NCI-H1105 treated with DMSO at 0.1 percent for 48 hours (cell line): ENCODE results near the gene CLEC4C.
"Not testable (repeated sequence)": the region's sequence is repeated elsewhere in the genome, so short reads cannot be mapped to it uniquely, and the experiment has no call there.

ENCODE experiments used
- DNase-seq: peaks from one replicate; lab custom pipeline; 2025; lab: John Stamatoyannopoulos, UW

Gene CLEC4C

GRCh38 chr12:7747246-7747645, at the start of gene CLEC4C:
Gene CLEC4C (minus strand): TSS chr12:7747375. CDS start chr12:7747348, 27 bp downstream.
- DNase-seq: no peak

DNA sequence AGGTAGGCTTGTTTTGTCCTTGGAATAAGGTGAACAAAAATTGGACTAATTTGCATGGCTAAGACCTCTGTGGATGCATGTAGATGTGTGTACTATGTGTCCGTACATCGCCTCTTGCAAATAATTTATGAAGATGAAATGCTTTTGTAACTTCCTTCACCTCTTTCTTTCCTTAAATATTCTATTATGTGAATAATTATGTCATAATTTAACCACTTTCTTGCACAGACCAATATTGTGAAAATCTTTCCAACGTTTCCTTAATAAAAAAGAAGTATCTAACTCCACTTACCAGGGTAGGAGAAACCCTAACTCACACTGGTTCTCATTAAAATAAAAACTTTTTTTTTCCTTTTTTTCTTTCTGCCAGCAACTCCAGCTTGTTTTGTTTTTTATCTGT, 46.0 kb upstream of the CLEC4C start:
- DNase-seq: no peak

DNA sequence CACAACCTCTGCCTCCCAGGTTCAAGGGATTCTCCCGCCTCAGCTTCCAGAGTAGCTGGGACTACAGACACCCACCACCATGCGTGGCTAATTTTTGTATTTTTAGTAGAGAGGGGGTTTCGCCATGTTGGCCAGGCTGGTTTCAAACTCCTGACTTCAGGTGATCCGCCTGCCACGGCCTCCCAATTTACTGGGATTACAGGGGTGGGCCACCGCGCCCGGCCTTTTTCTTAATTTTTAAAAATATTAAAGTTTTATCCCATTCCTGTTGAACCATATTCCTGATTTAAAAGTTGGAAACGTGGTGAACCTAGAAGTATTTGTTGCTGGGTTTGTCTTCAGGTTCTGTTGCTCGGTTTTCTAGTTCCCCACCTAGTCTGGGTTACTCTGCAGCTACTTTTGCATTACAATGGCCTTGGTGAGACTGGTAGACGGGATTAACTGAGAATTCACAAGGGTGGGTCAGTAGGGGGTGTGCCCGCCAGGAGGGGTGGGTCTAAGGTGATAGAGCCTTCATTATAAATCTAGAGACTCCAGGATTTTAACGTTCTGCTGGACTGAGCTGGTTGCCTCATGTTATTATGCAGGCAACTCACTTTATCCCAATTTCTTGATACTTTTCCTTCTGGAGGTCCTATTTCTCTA, 41.8 kb upstream of the CLEC4C start, which contains the start of gene NANOG:
TSS of gene NANOG (plus strand) at position 519 of the 645 bp plus-strand sequence. CDS start 213 bp downstream, outside the sequence.
- not testable (repeated sequence) for DNase-seq

DNA sequence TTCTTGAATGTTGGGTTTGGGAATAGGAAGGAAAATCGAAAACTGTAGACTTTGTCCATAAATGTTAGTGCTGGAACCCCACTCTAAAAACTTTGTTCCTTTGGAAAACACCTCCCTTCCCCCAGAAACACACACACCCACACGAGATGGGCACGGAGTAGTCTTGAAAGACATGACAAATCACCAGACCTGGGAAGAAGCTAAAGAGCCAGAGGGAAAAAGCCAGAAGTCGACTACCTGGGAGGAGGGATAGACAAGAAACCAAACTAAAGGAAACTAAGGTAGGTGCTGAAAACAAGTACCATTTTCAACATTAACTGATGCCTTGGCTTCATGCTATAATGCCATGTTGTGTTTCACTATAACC, 41.1 kb upstream of the CLEC4C start:
- DNase-seq: no peak

- DNase-seq: no peak
These were observed 40.6 kb upstream of the CLEC4C start for GRCh38 chr12:7787574-7788293.

DNA sequence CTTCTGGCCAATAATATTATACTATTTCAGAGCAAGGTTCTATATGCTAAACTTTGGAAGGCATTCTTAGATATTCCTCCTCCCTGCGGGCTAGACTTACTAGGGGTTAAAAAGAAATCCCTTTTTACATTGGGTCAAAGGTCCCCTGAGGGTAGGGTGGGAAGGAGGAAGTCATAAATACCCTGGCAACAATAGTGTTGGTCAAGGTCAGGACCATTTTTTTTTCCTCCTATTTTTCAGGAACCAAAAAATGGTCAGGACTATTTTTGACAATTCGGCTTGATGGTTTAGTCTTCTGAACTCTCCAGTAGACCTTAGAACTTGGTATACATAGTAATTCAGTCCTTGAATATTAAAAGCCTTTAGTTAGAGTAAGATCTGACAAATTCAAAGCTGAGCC, 37.5 kb upstream of the CLEC4C start:
- DNase-seq: no peak

- not testable (repeated sequence) for DNase-seq
These were observed 36.3 kb upstream of the CLEC4C start for GRCh38 chr12:7783433-7783832.

- no peak for DNase-seq
These were observed 34.9 kb upstream of the CLEC4C start for GRCh38 chr12:7782055-7782454.

GRCh38 chr12:7781274-7781673, 34.1 kb upstream of the CLEC4C start:
- no peak for DNase-seq

DNA sequence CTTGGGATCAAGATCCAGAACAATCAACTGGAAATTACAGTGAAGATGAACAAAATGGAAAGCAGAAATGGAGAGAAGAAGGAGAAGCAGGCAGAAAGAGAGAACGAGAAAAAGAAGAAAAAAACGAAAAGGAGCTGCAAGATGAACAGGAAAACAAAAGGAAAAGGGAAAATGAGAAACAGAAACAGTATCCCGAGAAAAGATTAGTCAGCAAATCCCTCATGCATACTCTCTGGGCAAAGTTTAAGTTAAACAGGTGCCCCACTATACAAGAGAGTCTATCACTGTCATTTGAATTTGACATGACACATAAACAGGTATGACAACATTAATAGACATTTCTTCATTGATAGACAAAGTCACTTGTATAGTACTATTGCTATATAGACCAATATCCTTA, 22.8 kb upstream of the CLEC4C start:
- DNase-seq: no peak

DNA sequence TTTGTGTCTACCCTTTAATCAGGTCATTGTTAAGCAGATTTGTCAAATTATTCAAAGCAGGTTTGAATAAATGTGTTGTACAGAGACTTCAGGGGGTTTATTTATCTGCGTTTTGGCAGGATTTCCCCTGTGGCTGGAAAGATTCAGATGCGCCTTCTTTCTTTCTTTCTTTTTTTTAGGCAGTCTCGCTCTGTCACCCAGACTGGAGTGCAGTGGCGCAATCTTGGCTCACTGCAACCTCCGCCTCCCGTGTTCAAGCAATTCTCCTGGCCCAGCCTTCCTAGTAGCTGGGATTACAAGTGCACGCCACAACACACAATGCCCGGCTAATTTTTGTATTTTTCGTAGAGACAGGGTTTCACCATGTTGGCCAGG, 11.6 kb upstream of the CLEC4C start:
- DNase-seq: no peak

DNA sequence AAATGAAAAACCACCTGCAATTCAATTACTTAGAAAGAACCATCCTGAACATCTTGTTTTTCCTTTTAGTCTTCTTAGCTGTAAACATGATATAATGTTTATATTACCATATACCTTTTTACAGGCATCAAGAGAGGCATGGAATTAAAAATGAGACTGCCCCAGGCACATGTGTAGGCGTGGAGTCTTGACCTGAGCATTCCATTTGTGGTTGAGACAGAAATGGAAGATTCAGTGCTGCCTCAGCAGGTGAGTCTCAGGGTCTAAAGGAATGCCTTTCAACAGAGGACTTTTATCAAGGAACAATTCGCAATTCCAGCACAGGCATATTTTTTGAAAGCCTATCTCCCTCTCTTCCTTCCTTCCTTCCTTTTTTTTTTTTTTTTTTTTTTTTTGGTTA, 9.8 kb upstream of the CLEC4C start:
- no peak for DNase-seq

DNA sequence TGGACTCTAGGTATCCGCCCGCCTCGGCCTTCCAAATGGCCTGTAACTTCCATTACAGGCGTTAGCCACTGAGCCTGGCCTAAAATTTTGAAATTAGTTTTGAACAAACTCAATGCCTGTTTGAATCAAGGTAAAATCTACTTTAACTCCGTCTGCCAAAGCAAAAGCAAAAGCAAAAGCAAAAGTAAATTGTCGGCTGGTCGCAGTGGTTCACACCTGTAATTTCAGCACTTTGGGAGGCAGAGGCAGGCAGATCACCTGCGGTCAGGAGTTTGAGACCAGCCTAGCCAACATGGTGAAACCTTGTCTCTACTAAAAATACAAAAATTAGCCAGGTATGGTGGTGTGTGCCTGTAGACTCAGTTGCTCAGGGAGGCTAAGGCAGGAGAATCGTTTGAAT, 8.5 kb upstream of the CLEC4C start:
- not testable (repeated sequence) for DNase-seq

- DNase-seq: not testable (repeated sequence)
These were observed 5.1 kb upstream of the CLEC4C start for GRCh38 chr12:7751941-7752922.

- DNase-seq: no peak
These were observed 4.2 kb upstream of the CLEC4C start for GRCh38 chr12:7751394-7751793.

DNA sequence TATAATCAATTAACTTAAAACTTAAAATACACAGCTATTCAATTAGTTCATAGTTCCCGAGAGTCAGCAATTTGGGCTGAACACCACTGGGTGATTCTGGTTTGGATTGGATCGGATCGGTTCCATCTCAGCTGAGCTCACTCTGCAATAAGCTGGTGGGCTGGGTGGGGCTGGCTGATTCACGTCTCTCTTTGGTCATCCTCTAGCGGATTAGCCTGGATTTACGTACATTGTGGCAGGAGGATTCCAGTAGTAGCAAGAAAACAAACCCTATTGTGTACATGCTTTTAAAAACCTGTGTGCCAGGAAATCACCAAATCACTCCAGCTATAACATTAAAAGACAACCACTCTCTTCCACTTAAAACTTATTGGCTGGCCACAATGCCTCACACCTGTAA, 3.2 kb upstream of the CLEC4C start:
- DNase-seq: no peak

- DNase-seq: no peak
These were observed 2.3 kb upstream of the CLEC4C start for GRCh38 chr12:7749442-7749841.

DNA sequence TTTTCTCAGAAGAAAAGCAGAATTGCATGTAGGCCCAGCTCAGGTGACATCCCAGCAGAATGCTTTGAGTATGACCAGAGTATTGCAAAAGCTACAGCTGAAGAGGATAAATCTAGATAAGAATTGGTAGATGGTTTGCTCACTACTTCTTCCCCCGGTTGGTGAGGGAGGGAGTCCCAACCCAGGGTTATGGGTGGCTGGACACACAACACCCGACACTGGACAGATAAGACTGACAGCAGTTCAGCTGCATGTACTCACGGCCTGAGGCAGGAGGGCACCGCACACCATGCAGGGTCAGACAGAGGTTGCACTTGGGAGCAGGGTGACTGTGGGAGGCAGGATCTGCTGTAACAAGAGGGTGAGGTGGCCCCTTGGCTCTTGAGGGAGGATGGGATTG, 1.7 kb upstream of the CLEC4C start:
- DNase-seq: no peak

DNA sequence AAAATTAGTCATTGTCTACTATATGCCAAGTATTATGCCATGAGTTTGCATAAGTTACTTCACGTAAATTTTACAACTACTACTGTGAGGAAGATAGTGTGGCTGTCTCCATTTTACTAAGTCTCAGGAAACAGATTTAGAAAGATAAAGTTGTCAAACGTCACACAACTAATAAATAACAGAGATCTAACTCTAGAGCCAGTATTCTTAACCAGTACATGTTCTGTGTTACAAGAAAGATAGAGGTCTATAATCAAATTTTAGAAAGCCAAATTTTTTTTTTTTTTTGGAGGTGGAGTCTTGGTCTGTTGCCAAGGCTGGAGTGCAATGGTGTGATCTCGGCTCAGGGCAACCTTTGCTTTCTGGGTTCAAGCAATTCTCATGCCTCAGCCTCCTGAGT, 14.2 kb downstream of the CLEC4C start:
- no peak for DNase-seq

DNA sequence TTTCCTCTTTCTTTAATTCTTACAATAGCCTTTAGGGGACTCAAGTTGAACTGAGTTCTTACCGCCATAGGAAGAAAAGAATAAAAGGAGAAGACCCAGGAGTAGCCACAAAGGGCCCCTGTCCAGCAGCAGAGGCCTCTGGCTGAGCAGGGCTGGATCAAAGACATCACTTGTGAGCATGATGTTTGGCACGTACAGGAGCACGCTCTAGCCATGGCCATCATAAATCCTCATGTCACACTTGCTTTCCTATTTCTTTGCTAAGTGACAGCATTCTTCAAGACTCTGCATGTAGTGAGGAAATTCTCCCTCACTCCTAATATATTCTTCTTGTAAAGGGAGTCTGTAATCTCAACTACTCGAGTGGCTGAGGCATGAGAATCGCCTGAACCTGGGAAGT, 15.7 kb downstream of the CLEC4C start:
- no peak for DNase-seq

DNA sequence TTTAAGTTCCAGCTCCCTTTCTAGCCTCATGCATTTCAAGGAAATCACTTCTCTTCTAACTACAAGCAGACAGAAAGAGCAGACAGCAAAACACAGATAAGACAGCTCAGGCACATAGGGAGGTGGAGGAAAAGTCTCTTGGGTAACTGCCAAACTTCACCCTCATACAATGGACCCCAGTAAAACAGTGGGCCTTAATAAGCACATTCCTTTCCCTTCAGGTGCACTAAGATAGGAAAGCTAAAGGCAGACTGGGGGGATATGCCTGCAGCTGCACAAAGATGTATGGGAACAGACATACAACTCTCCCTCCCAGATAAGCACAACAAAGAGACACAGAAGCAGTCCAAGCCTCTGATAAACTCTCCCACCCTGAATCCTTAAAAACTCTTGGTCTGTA, 16.2 kb downstream of the CLEC4C start:
- not testable (repeated sequence) for DNase-seq

DNA sequence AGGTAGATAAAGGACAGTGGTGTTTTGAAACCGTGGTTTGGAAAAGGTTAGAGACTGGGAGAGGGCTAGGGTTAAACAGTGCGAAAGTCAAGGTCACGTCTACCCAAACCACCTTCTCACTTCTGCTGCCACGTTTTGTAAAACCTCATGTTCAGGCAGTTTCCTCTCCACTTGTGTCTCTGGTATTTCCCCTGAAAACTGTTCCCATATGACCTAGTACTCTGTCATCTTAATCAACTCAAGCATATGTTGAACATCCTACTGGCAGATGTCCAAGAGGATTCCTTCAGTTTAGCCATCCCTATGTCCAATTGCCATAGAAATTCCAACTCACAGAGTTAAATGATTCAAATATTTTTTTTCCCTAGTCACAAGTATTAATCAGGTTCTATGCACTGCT, 17.4 kb downstream of the CLEC4C start:
- no peak for DNase-seq

GRCh38 chr12:7723926-7724325, 23.2 kb downstream of the CLEC4C start:
- no peak for DNase-seq
